CD4-positive, alpha-beta T cell (primary cell): ENCODE data around the gene NPAS3. TPM values are rescaled to one million over a fixed set of nuclear protein-coding genes. Genes with fewer than 3 reads are reported as not detected.

Experiments
- ATAC-seq: fragments of 200-7000 bp; cut with Tn5 transposase; one replicate; pipeline ENCODE4 v1.10.0; 2022; ENCODE audit warnings: mild to moderate bottlenecking; ENCODE audit not compliant: poor library complexity
- CTCF ChIA-PET: fragments of 350-600 bp; sonication (Branson Sonifier 250); formaldehyde crosslinking; loops from one replicate; lab custom pipeline; 2021; ENCODE audit warnings: antibody characterized with exemption, inconsistent platforms; lab: Charles Lee
- POLR2A ChIA-PET: fragments of 350-600 bp; sonication (Branson Sonifier 250); formaldehyde crosslinking; loops from one replicate; lab custom pipeline; 2021; ENCODE audit warnings: antibody characterized with exemption, inconsistent platforms; lab: Charles Lee
- DNase-seq, 14 experiments: peaks; one replicate each; pipeline ENCODE4 v3.0.0-alpha.2; 2013 to 2020; ENCODE audit warnings: mixed read lengths in 2 of 14
- H3K27ac ChIP-seq, 2 donors: one replicate each; pipeline versions ENCODE4 v1.5.1 to v1.7.0; 2013; ENCODE audit warnings: low read length in 2 of 2, low read depth in 1 of 2, mild to moderate bottlenecking in 1 of 2
- H3K27me3 ChIP-seq, 2 experiments: 1 replicate in 1 of 2; 2 replicates in 1 of 2; pipeline versions ENCODE4 v1.6.1 to v1.7.0; 2013; ENCODE audit warnings: low read length in 2 of 2, control low read depth in 1 of 2, mild to moderate bottlenecking in 1 of 2, moderate library complexity in 1 of 2; ENCODE audit not compliant: insufficient read depth in 2 of 2, control insufficient read depth in 1 of 2
- H3K36me3 ChIP-seq: one replicate; pipeline ENCODE4 v1.6.1; 2013; ENCODE audit warnings: low read length, control low read depth; ENCODE audit not compliant: insufficient read depth
- H3K4me1 ChIP-seq: one replicate; pipeline ENCODE4 v1.6.1; 2013; ENCODE audit warnings: low read length, control low read depth; ENCODE audit not compliant: insufficient read depth
- H3K4me3 ChIP-seq: one replicate; pipeline ENCODE4 v1.5.1; 2013; ENCODE audit warnings: mild to moderate bottlenecking, low read length, moderate library complexity
- H3K9me3 ChIP-seq, 2 experiments: 1 replicate in 1 of 2; 2 replicates in 1 of 2; pipeline versions ENCODE4 v1.6.1 to v1.7.0; 2013; ENCODE audit warnings: low read length in 2 of 2, mild to moderate bottlenecking in 2 of 2, control low read depth in 1 of 2, moderate library complexity in 1 of 2; ENCODE audit not compliant: control insufficient read depth in 1 of 2, insufficient read depth in 1 of 2
- H3K27ac Mint-ChIP-seq: one replicate; pipeline ENCODE4 v1.8.0; 2020; ENCODE audit warnings: mixed read lengths
- H3K27me3 Mint-ChIP-seq: one replicate; pipeline ENCODE4 v1.8.0; 2021; ENCODE audit warnings: mixed read lengths
- H3K36me3 Mint-ChIP-seq: one replicate; pipeline ENCODE4 v1.8.0; 2021; ENCODE audit warnings: low read depth, mixed read lengths
- H3K4me1 Mint-ChIP-seq: one replicate; pipeline ENCODE4 v1.8.0; 2021; ENCODE audit warnings: low read depth, mixed read lengths
- H3K4me3 Mint-ChIP-seq: one replicate; pipeline ENCODE4 v1.8.0; 2020; ENCODE audit warnings: mild to moderate bottlenecking, mixed read lengths
- H3K9me3 Mint-ChIP-seq: one replicate; pipeline ENCODE4 v1.8.0; 2020; ENCODE audit warnings: mixed read lengths
- intact Hi-C, 2 experiments: fragments of 100-400 bp; cut with DNase I in 1 of 2; cut with micrococcal nuclease in 1 of 2; formaldehyde crosslinking; loops; one replicate each; pipeline versions ENCODE4 v1.15.1 to v1.9.0; 2023 to 2025; cut with DNase I, micrococcal nuclease
- total RNA-seq, 174 experiments: library from RNA in 2 of 174; stranded (reverse) in 2 of 174; gene quantifications; one replicate each; pipeline ENCODE4 v1.2.3 and lab custom pipeline; 2021 to 2026
- TF ChIP-seq, protein P1 (sequence below): fragments of 200-600 bp; IDR thresholded peaks from one replicate; pipeline ENCODE4 v1.8.0; 2022; ENCODE audit warnings: antibody characterized with exemption, mild to moderate bottlenecking

Gene NPAS3
- total RNA-seq, 2 experiments from 2014 or later = not detected

DNA sequence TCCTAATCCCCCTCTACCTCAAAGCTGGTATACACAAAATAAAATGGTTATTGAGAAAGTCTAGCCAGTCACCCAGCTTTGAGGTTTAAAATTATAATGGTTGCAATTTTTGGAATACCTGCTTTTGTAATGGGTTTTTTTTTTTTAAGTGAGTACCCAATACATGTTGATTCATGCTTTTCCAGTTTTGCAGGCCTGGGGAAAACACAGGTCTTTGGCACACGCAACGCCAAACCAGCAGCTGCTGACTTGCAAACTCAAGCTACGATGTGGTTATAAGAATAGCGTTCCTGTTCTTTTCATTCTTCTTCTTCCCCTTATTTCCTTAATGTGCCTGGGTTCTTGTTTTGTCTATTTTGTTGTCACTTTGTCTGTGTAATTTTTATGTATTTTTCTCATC, 779.2 kb downstream of the NPAS3 start:
- no peaks in the 10 kb centered on the region for H3K36me3 ChIP-seq
- no peak for ATAC-seq
- CTCF ChIA-PET = interaction anchor here (1.1 kb wide), 1 partner anchor 11 kb away, joined by 3 read pairs; no protein-coding TSS in a partner anchor
- no peaks in the 10 kb centered on the region for H3K9me3 Mint-ChIP-seq
- no peak overlapping the region for H3K4me3 ChIP-seq
- no peaks in the 10 kb centered on the region for H3K36me3 Mint-ChIP-seq
- H3K9me3 ChIP-seq = no peaks in the 10 kb centered on the region
- H3K27ac ChIP-seq = no peak overlapping the region
- no peak for DNase-seq
- no peak overlapping the region for H3K4me3 Mint-ChIP-seq
- no peaks in the 10 kb centered on the region for H3K27me3 ChIP-seq
- no peaks in the 10 kb centered on the region for H3K4me1 ChIP-seq
- TF ChIP-seq, protein P1, sequence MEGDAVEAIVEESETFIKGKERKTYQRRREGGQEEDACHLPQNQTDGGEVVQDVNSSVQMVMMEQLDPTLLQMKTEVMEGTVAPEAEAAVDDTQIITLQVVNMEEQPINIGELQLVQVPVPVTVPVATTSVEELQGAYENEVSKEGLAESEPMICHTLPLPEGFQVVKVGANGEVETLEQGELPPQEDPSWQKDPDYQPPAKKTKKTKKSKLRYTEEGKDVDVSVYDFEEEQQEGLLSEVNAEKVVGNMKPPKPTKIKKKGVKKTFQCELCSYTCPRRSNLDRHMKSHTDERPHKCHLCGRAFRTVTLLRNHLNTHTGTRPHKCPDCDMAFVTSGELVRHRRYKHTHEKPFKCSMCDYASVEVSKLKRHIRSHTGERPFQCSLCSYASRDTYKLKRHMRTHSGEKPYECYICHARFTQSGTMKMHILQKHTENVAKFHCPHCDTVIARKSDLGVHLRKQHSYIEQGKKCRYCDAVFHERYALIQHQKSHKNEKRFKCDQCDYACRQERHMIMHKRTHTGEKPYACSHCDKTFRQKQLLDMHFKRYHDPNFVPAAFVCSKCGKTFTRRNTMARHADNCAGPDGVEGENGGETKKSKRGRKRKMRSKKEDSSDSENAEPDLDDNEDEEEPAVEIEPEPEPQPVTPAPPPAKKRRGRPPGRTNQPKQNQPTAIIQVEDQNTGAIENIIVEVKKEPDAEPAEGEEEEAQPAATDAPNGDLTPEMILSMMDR = no peak
- peaks cover 12% of the 10 kb centered on the region for H3K27me3 Mint-ChIP-seq
- no peak overlapping the region for H3K27ac Mint-ChIP-seq
- POLR2A ChIA-PET = no interaction called here
- no peaks in the 10 kb centered on the region for H3K4me1 Mint-ChIP-seq
- intact Hi-C loops = no loop called here

DNA sequence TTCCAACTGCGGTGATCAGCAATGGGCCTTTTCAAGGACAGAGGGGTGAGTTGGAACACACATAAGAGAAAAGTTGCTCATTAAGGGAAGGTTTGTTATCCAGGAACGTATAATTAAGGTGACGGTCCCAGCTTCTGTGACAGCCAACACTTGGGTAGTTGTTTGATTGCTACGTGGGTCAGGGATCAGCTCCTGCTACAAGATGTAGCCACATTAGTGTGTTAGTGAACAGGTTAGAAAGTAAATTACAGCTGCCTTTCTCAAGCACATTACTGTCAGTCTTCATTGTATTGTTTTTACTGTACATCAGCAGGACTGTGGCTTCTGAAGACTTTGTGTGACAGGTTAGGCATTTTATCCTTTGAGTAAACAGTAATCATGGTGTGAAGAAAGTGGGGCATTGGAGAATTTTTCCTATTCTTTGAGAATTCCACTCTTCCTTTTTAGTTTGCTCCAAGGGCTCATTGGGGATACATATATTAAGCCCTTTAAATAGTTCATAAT, 781.7 kb downstream of the NPAS3 start:
- Histone ChIP-seq H3K27me3 (no peaks in the 10 kb centered on the region), H3K9me3 (no peaks in the 10 kb centered on the region), H3K4me3 (no peak overlapping the region), H3K4me1 (no peaks in the 10 kb centered on the region), H3K27ac (no peak overlapping the region), H3K36me3 (no peaks in the 10 kb centered on the region)
- intact Hi-C loops = no loop called here
- H3K4me1 Mint-ChIP-seq = no peaks in the 10 kb centered on the region
- no peak overlapping the region for H3K4me3 Mint-ChIP-seq
- H3K36me3 Mint-ChIP-seq = no peaks in the 10 kb centered on the region
- peaks cover 12% of the 10 kb centered on the region for H3K27me3 Mint-ChIP-seq
- ChIA-PET CTCF (no interaction called here), POLR2A (no interaction called here)
- H3K9me3 Mint-ChIP-seq = no peaks in the 10 kb centered on the region
- ATAC-seq = no peak
- no peak for DNase-seq
- TF ChIP-seq, protein P1 = no peak
- no peak overlapping the region for H3K27ac Mint-ChIP-seq

DNA sequence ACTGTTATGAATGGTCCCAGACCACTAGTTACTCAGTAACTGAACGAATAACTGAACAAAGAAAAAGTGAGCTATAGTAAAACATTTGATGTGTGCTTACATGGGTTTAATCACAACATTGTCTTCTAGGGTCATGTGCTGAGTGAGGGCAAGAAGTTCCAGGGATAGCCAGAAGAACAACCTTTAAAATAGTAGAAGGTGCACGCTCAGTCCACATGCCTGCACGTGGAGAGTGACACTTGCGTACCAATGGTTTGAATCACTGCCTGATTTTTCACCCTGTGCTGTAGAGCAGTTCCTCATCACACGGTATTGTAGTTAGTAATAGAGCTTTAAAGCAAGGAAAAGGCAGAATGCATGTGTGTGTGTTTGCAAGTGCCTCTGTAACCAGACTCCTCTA, 788.0 kb downstream of the NPAS3 start:
- H3K36me3 ChIP-seq = no peaks in the 10 kb centered on the region
- Mint-ChIP-seq H3K9me3 (no peaks in the 10 kb centered on the region), H3K4me3 (no peak overlapping the region), H3K36me3 (no peaks in the 10 kb centered on the region), H3K27ac (no peak overlapping the region), H3K4me1 (no peaks in the 10 kb centered on the region), H3K27me3 (no peaks in the 10 kb centered on the region)
- ChIA-PET CTCF (no interaction called here), POLR2A (no interaction called here)
- TF ChIP-seq, protein P1 = no peak
- DNase-seq = no peak
- intact Hi-C loops = no loop called here
- ATAC-seq = no peak
- no peaks in the 10 kb centered on the region for H3K27me3 ChIP-seq
- H3K4me1 ChIP-seq = no peaks in the 10 kb centered on the region
- no peak overlapping the region for H3K4me3 ChIP-seq
- H3K27ac ChIP-seq = no peak overlapping the region
- no peaks in the 10 kb centered on the region for H3K9me3 ChIP-seq
